H9 (cell line): Measurements from ENCODE around the gene TSPAN13. TPM values are rescaled to one million over a fixed set of nuclear protein-coding genes. Genes with fewer than 3 reads are reported as not detected.

Source experiments
- DNase-seq: peaks from one replicate; pipeline ENCODE4 v3.0.0-alpha.2; 2017
- H2AFZ ChIP-seq: one replicate; pipeline ENCODE4 v1.6.1; 2013; ENCODE audit warnings: mild to moderate bottlenecking, low read length, control low read depth, moderate library complexity
- H2AK5ac ChIP-seq: 2 replicates; pipeline ENCODE4 v1.6.1; 2013; ENCODE audit warnings: low read length, control low read depth, mixed read lengths; ENCODE audit not compliant: insufficient read length
- H2BK120ac ChIP-seq: one replicate; pipeline ENCODE4 v1.6.1; 2013; ENCODE audit warnings: low read depth, mild to moderate bottlenecking, low read length, control low read depth, inconsistent platforms; ENCODE audit not compliant: poor library complexity, severe bottlenecking
- H2BK12ac ChIP-seq: 2 replicates; pipeline ENCODE4 v1.6.1; 2013; ENCODE audit warnings: low read length, control low read depth, mixed read lengths, low read depth; ENCODE audit not compliant: insufficient read length
- H2BK15ac ChIP-seq: 2 replicates; pipeline ENCODE4 v1.6.1; 2013; ENCODE audit warnings: low read depth, low read length, control low read depth
- H2BK20ac ChIP-seq: one replicate; pipeline ENCODE4 v1.6.1; 2013; ENCODE audit warnings: low read depth, mild to moderate bottlenecking, low read length, control low read depth, inconsistent platforms; ENCODE audit not compliant: poor library complexity, severe bottlenecking
- H2BK5ac ChIP-seq: 2 replicates; pipeline ENCODE4 v1.6.1; 2013; ENCODE audit warnings: low read length, control low read depth, mixed read lengths; ENCODE audit not compliant: insufficient read length
- H3K14ac ChIP-seq: 2 replicates; pipeline ENCODE4 v1.6.1; 2013; ENCODE audit warnings: low read length, control low read depth; ENCODE audit not compliant: insufficient read depth
- H3K18ac ChIP-seq: 2 replicates; pipeline ENCODE4 v1.6.1; 2013; ENCODE audit warnings: low read depth, mild to moderate bottlenecking, mixed read lengths, low read length, control low read depth; ENCODE audit not compliant: insufficient read length
- H3K23ac ChIP-seq: 2 replicates; pipeline ENCODE4 v1.6.1; 2013; ENCODE audit warnings: low read length, control low read depth, mixed read lengths, low read depth; ENCODE audit not compliant: insufficient read length
- H3K23me2 ChIP-seq: 2 replicates; pipeline ENCODE4 v1.6.1; 2013; ENCODE audit warnings: low read depth, mild to moderate bottlenecking, mixed read lengths, low read length, control low read depth; ENCODE audit not compliant: insufficient read length, poor library complexity, severe bottlenecking
- H3K27ac ChIP-seq: 2 replicates; pipeline ENCODE4 v1.5.1; 2013; ENCODE audit warnings: low read length, control low read depth, mixed read lengths, low read depth; ENCODE audit not compliant: insufficient read length
- H3K27me3 ChIP-seq: 2 replicates; pipeline ENCODE4 v1.6.1; 2013; ENCODE audit warnings: low read length, control low read depth, inconsistent platforms; ENCODE audit not compliant: insufficient read depth
- H3K4ac ChIP-seq: 2 replicates; pipeline ENCODE4 v1.6.1; 2013; ENCODE audit warnings: low read depth, mild to moderate bottlenecking, control low read depth, inconsistent platforms, low read length, moderate library complexity
- H3K4me1 ChIP-seq: 2 replicates; pipeline ENCODE4 v1.6.1; 2013; ENCODE audit warnings: low read length, control low read depth, inconsistent platforms; ENCODE audit not compliant: insufficient read depth
- H3K4me2 ChIP-seq: 2 replicates; pipeline ENCODE4 v1.6.1; 2013; ENCODE audit warnings: low read length, control low read depth, mixed read lengths; ENCODE audit not compliant: insufficient read length, insufficient read depth
- H3K56ac ChIP-seq: 2 replicates; pipeline ENCODE4 v1.6.1; 2013; ENCODE audit warnings: low read depth, mild to moderate bottlenecking, mixed read lengths, low read length, control low read depth; ENCODE audit not compliant: insufficient read length
- H3K79me1 ChIP-seq: 2 replicates; pipeline ENCODE4 v1.6.1; 2013; ENCODE audit warnings: low read depth, mild to moderate bottlenecking, moderate library complexity, low read length, control low read depth, inconsistent platforms; ENCODE audit not compliant: insufficient read depth, poor library complexity, severe bottlenecking
- H3K79me2 ChIP-seq: 2 replicates; pipeline ENCODE4 v1.6.1; 2013; ENCODE audit warnings: low read length, control low read depth, inconsistent platforms; ENCODE audit not compliant: insufficient read depth
- H3K9ac ChIP-seq: 2 replicates; pipeline ENCODE4 v1.6.1; 2013; ENCODE audit warnings: low read length, control low read depth, mixed read lengths; ENCODE audit not compliant: insufficient read length; ENCODE audit errors: extremely low read depth
- H3K9me3 ChIP-seq: one replicate; pipeline ENCODE4 v1.6.1; 2013; ENCODE audit warnings: low read depth, low read length, inconsistent platforms; ENCODE audit not compliant: control insufficient read depth
- H3T11ph ChIP-seq: one replicate; pipeline ENCODE4 v1.6.1; 2013; ENCODE audit warnings: mild to moderate bottlenecking, low read length, control low read depth, inconsistent platforms
- H4K20me1 ChIP-seq: one replicate; pipeline ENCODE4 v1.6.1; 2013; ENCODE audit not compliant: control insufficient read depth, insufficient read length, insufficient read depth
- H4K5ac ChIP-seq: 2 replicates; pipeline ENCODE4 v1.6.1; 2013; ENCODE audit warnings: low read depth, mild to moderate bottlenecking, mixed read lengths, low read length, control low read depth; ENCODE audit not compliant: insufficient read length
- H4K8ac ChIP-seq: replicated peaks from 2 replicates; pipeline ENCODE4 v1.6.1; 2013; ENCODE audit warnings: low read length, control low read depth, mixed read lengths, low read depth; ENCODE audit not compliant: insufficient read length
- H4K91ac ChIP-seq: 2 replicates; pipeline ENCODE4 v1.6.1; 2013; ENCODE audit warnings: low read depth, mild to moderate bottlenecking, moderate library complexity, mixed read lengths, low read length, control low read depth; ENCODE audit not compliant: insufficient read length
- H3K27ac Mint-ChIP-seq, 3 experiments: 2 replicates in 2 of 3; 3 replicates in 1 of 3; pipeline ENCODE4 v1.8.0; 2020 to 2021; ENCODE audit warnings: mixed read lengths in 3 of 3, mild to moderate bottlenecking in 1 of 3, moderate library complexity in 1 of 3
- H3K27me3 Mint-ChIP-seq: 2 replicates; pipeline ENCODE4 v1.8.0; 2021; ENCODE audit warnings: low read depth, mild to moderate bottlenecking, moderate library complexity, mixed read lengths
- H3K36me3 Mint-ChIP-seq, 3 experiments: 2 replicates in 2 of 3; 3 replicates in 1 of 3; pipeline ENCODE4 v1.8.0; 2020 to 2021; ENCODE audit warnings: low read depth in 3 of 3, mixed read lengths in 3 of 3; ENCODE audit not compliant: insufficient read depth in 1 of 3
- H3K4me1 Mint-ChIP-seq, 2 experiments: 2 replicates each; pipeline ENCODE4 v1.8.0; 2020; ENCODE audit warnings: mixed read lengths in 2 of 2
- H3K4me3 Mint-ChIP-seq, 2 experiments: 2 replicates in 1 of 2; 3 replicates in 1 of 2; pipeline ENCODE4 v1.8.0; 2020 to 2021; ENCODE audit warnings: mild to moderate bottlenecking in 2 of 2, mixed read lengths in 2 of 2, moderate library complexity in 1 of 2
- H3K9me3 Mint-ChIP-seq, 2 experiments: 2 replicates in 1 of 2; 3 replicates in 1 of 2; pipeline ENCODE4 v1.8.0; 2020; ENCODE audit warnings: mild to moderate bottlenecking in 2 of 2, mixed read lengths in 2 of 2, moderate library complexity in 1 of 2
- CTCF ChIP-seq: fragments of 200-600 bp; sonication (generic); conservative IDR thresholded peaks from 3 replicates; pipeline ENCODE4 v1.8.0; 2021; ENCODE audit warnings: antibody characterized with exemption, mild to moderate bottlenecking
- WGBS: extraction: QIAGEN DNeasy Blood & Tissue Kit; methylation state at CpG from one replicate; pipeline ENCODE4 v1.1.7; 2013; ENCODE audit warnings: missing lambda C conversion rate, low lambda C conversion rate, mixed read lengths; ENCODE audit not compliant: insufficient read length; ENCODE audit errors: extremely low coverage; 5-methylcytosine and 5-hydroxymethylcytosine counted together
- total RNA-seq: library from RNA; stranded (reverse); gene quantifications from 2 replicates; pipeline ENCODE4 v1.2.1, GENCODE V29; 2021

TSPAN13 gene
- total RNA-seq, 1 experiment from 2014 or later = 18.7 TPM

GRCh38 chr7:16735020-16735419, 18.5 kb upstream of the TSPAN13 start:
- no peak for TF ChIP-seq CTCF
- H3T11ph ChIP-seq = no peak overlapping the region
- no peak overlapping the region for H2BK120ac ChIP-seq
- no peak overlapping the region for H3K4me2 ChIP-seq
- no peak overlapping the region for H3K4ac ChIP-seq
- no peak overlapping the region for H4K91ac ChIP-seq
- Mint-ChIP-seq H3K27ac (no peak overlapping the region), H3K4me3 (no peak overlapping the region), H3K4me1 (peaks cover 14 to 17% of the 10 kb centered on the region in 2 experiments), H3K36me3 (0 out of 7 replicates have a peak, but pooled peaks cover 0 to 2% (median 0%) of the 10 kb centered on the region in 3 experiments), H3K27me3 (no peaks in the 10 kb centered on the region), H3K9me3 (no peaks in the 10 kb centered on the region)
- no peaks in the 10 kb centered on the region for H3K27me3 ChIP-seq
- no peak overlapping the region for H2BK5ac ChIP-seq
- DNase-seq = no peak
- no peaks in the 10 kb centered on the region for H3K79me2 ChIP-seq
- no peaks in the 10 kb centered on the region for H3K23me2 ChIP-seq
- no peak overlapping the region for H4K8ac ChIP-seq
- H2BK12ac ChIP-seq = no peak overlapping the region
- no peak overlapping the region for H2BK20ac ChIP-seq
- H4K5ac ChIP-seq = no peak overlapping the region
- H2AFZ ChIP-seq = no peak overlapping the region
- H2AK5ac ChIP-seq = no peak overlapping the region
- no peak overlapping the region for H3K18ac ChIP-seq
- H3K23ac ChIP-seq = no peak overlapping the region
- no peaks in the 10 kb centered on the region; the same call in 1 of the 2 replicates for H3K4me1 ChIP-seq
- no peak overlapping the region for H2BK15ac ChIP-seq
- H3K79me1 ChIP-seq = no peaks in the 10 kb centered on the region
- WGBS = no CpG with 5 or more reads among the region's 4 CpGs
- H3K9ac ChIP-seq = no peak overlapping the region
- H4K20me1 ChIP-seq = no peaks in the 10 kb centered on the region
- H3K9me3 ChIP-seq = no peaks in the 10 kb centered on the region
- H3K56ac ChIP-seq = no peak overlapping the region
- no peak overlapping the region for H3K14ac ChIP-seq
- H3K27ac ChIP-seq = no peak overlapping the region
